ENCODE data around the gene OR2T33.
"Not testable (repeated sequence)": the region's sequence is repeated elsewhere in the genome, so short reads cannot be mapped to it uniquely, and the experiment has no call there.

- TF ChIP-seq, protein P1, sequence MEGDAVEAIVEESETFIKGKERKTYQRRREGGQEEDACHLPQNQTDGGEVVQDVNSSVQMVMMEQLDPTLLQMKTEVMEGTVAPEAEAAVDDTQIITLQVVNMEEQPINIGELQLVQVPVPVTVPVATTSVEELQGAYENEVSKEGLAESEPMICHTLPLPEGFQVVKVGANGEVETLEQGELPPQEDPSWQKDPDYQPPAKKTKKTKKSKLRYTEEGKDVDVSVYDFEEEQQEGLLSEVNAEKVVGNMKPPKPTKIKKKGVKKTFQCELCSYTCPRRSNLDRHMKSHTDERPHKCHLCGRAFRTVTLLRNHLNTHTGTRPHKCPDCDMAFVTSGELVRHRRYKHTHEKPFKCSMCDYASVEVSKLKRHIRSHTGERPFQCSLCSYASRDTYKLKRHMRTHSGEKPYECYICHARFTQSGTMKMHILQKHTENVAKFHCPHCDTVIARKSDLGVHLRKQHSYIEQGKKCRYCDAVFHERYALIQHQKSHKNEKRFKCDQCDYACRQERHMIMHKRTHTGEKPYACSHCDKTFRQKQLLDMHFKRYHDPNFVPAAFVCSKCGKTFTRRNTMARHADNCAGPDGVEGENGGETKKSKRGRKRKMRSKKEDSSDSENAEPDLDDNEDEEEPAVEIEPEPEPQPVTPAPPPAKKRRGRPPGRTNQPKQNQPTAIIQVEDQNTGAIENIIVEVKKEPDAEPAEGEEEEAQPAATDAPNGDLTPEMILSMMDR (IDR thresholded peaks at IDR 0.05; ENCODE audit: low read depth, low read length, poor library complexity, severe bottlenecking) = not testable (repeated sequence)
- not testable (repeated sequence) for TF ChIP-seq EZH2phosphoT487 (IDR thresholded peaks at IDR 0.05; ENCODE audit: borderline replicate concordance, low read length)
These were observed 18.5 kb downstream of the OR2T33 start for GRCh38 chr1:248259309-248259708.

Measured in DOHH2 (cell line).